Endodermal cell (in vitro differentiated cells): ENCODE results near the gene SERPINA9. TPM values are rescaled to one million over a fixed set of nuclear protein-coding genes. Genes with fewer than 3 reads are reported as not detected.

ENCODE experiments used
- DNase-seq: peaks from one replicate; pipeline ENCODE4 v3.0.0-alpha.2; 2017
- H3K27ac ChIP-seq: 2 replicates; pipeline ENCODE4 v1.5.1; 2013; ENCODE audit warnings: mild to moderate bottlenecking, low read depth, low read length, moderate library complexity
- H3K27me3 ChIP-seq: 2 replicates; pipeline ENCODE4 v1.6.1; 2013; ENCODE audit warnings: mild to moderate bottlenecking, low read length, moderate library complexity; ENCODE audit not compliant: insufficient read depth, control insufficient read depth, poor library complexity, severe bottlenecking
- H3K36me3 ChIP-seq: 2 replicates; pipeline ENCODE4 v1.7.0; 2013; ENCODE audit warnings: mild to moderate bottlenecking, low read length, moderate library complexity; ENCODE audit not compliant: control insufficient read depth, insufficient read depth
- H3K4me1 ChIP-seq: one replicate; pipeline ENCODE4 v1.7.0; 2013; ENCODE audit warnings: low read length; ENCODE audit not compliant: control insufficient read depth, insufficient read depth
- H3K4me3 ChIP-seq: 2 replicates; pipeline ENCODE4 v1.5.1; 2013; ENCODE audit warnings: mild to moderate bottlenecking, low read length, moderate library complexity
- H3K9ac ChIP-seq: 2 replicates; pipeline ENCODE4 v1.6.1; 2013; ENCODE audit warnings: mild to moderate bottlenecking, low read length, moderate library complexity; ENCODE audit not compliant: poor library complexity, severe bottlenecking; ENCODE audit errors: extremely low read depth
- H3K9me3 ChIP-seq: 2 replicates; pipeline ENCODE4 v1.6.1; 2013; ENCODE audit warnings: mild to moderate bottlenecking, low read length, moderate library complexity; ENCODE audit not compliant: control insufficient read depth
- H3K27ac Mint-ChIP-seq: 2 replicates; pipeline ENCODE4 v1.8.0; 2020; ENCODE audit warnings: mixed read lengths
- H3K27me3 Mint-ChIP-seq: 2 replicates; pipeline ENCODE4 v1.8.0; 2021; ENCODE audit warnings: mild to moderate bottlenecking, mixed read lengths; ENCODE audit not compliant: insufficient read depth
- H3K36me3 Mint-ChIP-seq: 2 replicates; pipeline ENCODE4 v1.8.0; 2020; ENCODE audit warnings: low read depth, mixed read lengths
- H3K4me1 Mint-ChIP-seq: 2 replicates; pipeline ENCODE4 v1.8.0; 2020; ENCODE audit warnings: mixed read lengths
- H3K4me3 Mint-ChIP-seq: 2 replicates; pipeline ENCODE4 v1.8.0; 2020; ENCODE audit warnings: mild to moderate bottlenecking, moderate library complexity, mixed read lengths
- H3K9me3 Mint-ChIP-seq: 2 replicates; pipeline ENCODE4 v1.8.0; 2020; ENCODE audit warnings: mild to moderate bottlenecking, mixed read lengths
- WGBS, 2 experiments: methylation state at CpG; one replicate each; pipeline versions ENCODE4 v1.1.5 to v1.1.7; 2013; ENCODE audit warnings: missing lambda C conversion rate in 2 of 2, mixed read lengths in 1 of 2; ENCODE audit not compliant: insufficient coverage in 1 of 2, insufficient read length in 1 of 2; 5-methylcytosine and 5-hydroxymethylcytosine counted together
- total RNA-seq, 2 donors: library from RNA; stranded (reverse); fragmentation: NEBNext Ultra II Directional in 1 of 2; extraction: Animal tissue kit (Norgen Biotek cat#: 25700) in 1 of 2; gene quantifications; 2 replicates in 1 of 2; 3 replicates in 1 of 2; pipeline ENCODE4 v1.2.1, GENCODE V29; 2021
- TF ChIP-seq, protein P1 (sequence below): fragments of 200-600 bp; sonication (generic); conservative IDR thresholded peaks from 2 replicates; pipeline ENCODE4 v1.5.0; 2021; ENCODE audit warnings: antibody characterized with exemption, mild to moderate bottlenecking

Gene SERPINA9
- total RNA-seq, 2 donors from 2014 or later, result not detected

DNA sequence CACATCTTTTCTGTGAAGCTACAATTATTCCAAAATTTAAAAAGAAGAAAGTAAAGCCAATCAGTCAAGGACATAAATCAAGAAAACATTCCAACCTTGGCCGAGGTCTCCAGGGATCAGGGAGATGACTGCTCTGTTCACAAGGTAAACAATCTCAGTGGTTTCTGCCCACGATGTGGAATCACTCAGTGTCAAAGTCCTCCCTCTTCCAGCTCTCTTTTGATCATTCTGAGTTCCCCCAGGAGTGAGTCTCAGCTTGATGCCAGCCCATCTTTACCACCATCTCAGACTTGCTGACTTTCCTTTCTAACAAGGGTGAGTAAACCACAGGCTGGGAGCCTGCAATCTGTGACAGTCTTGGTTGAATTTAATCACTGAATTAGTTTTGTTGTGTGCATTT is 4.8 kb upstream of the SERPINA9 start:
- no peaks in the 10 kb centered on the region for H3K36me3 Mint-ChIP-seq
- Histone ChIP-seq H3K27ac (no peak overlapping the region), H3K9ac (no peak overlapping the region), H3K27me3 (no peaks in the 10 kb centered on the region), H3K4me3 (no peak overlapping the region), H3K36me3 (no peaks in the 10 kb centered on the region), H3K9me3 (peaks cover 17% of the 10 kb centered on the region), H3K4me1 (no peaks in the 10 kb centered on the region)
- WGBS, 2 experiments, result 66 to 71% methylated on average over 2 of the region's 2 CpGs
- peaks cover 5% of the 10 kb centered on the region for H3K27me3 Mint-ChIP-seq
- TF ChIP-seq, protein P1, sequence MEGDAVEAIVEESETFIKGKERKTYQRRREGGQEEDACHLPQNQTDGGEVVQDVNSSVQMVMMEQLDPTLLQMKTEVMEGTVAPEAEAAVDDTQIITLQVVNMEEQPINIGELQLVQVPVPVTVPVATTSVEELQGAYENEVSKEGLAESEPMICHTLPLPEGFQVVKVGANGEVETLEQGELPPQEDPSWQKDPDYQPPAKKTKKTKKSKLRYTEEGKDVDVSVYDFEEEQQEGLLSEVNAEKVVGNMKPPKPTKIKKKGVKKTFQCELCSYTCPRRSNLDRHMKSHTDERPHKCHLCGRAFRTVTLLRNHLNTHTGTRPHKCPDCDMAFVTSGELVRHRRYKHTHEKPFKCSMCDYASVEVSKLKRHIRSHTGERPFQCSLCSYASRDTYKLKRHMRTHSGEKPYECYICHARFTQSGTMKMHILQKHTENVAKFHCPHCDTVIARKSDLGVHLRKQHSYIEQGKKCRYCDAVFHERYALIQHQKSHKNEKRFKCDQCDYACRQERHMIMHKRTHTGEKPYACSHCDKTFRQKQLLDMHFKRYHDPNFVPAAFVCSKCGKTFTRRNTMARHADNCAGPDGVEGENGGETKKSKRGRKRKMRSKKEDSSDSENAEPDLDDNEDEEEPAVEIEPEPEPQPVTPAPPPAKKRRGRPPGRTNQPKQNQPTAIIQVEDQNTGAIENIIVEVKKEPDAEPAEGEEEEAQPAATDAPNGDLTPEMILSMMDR, result no peak
- no peaks in the 10 kb centered on the region for H3K4me1 Mint-ChIP-seq
- no peak for DNase-seq
- no peak overlapping the region for H3K4me3 Mint-ChIP-seq
- no peak overlapping the region for H3K27ac Mint-ChIP-seq
- peaks cover 20% of the 10 kb centered on the region for H3K9me3 Mint-ChIP-seq

DNA sequence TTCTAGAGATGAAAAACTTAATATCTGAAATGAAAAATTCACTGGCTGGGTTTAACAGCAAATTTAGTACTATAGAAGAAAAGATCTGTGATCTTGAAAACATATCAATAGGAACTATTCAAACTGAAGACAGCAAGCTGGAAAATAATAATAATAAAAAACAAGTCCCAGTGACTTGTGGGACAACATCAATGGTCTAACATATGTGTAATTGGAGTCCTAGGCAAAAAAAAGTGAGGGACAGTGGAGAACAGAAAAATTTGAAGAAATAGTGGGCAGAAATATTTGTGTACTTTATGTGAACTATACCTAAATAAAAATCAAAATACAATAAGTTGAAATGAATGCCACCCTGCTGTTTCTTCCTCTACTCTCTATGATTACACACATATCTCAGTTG is 2.4 kb upstream of the SERPINA9 start:
- peaks cover 20% of the 10 kb centered on the region for H3K9me3 Mint-ChIP-seq
- no peak overlapping the region for H3K4me3 Mint-ChIP-seq
- no peaks in the 10 kb centered on the region for H3K4me1 Mint-ChIP-seq
- no peaks in the 10 kb centered on the region for H3K27me3 ChIP-seq
- H3K27me3 Mint-ChIP-seq, result peaks cover 2% of the 10 kb centered on the region
- DNase-seq, result no peak
- H3K9me3 ChIP-seq, result peaks cover 17% of the 10 kb centered on the region
- no peaks in the 10 kb centered on the region for H3K36me3 ChIP-seq
- no peak overlapping the region for H3K9ac ChIP-seq
- TF ChIP-seq, protein P1, result no peak
- no peaks in the 10 kb centered on the region for H3K36me3 Mint-ChIP-seq
- no peak overlapping the region for H3K27ac Mint-ChIP-seq
- no peak overlapping the region for H3K4me3 ChIP-seq
- H3K27ac ChIP-seq, result no peak overlapping the region
- no peaks in the 10 kb centered on the region for H3K4me1 ChIP-seq

DNA sequence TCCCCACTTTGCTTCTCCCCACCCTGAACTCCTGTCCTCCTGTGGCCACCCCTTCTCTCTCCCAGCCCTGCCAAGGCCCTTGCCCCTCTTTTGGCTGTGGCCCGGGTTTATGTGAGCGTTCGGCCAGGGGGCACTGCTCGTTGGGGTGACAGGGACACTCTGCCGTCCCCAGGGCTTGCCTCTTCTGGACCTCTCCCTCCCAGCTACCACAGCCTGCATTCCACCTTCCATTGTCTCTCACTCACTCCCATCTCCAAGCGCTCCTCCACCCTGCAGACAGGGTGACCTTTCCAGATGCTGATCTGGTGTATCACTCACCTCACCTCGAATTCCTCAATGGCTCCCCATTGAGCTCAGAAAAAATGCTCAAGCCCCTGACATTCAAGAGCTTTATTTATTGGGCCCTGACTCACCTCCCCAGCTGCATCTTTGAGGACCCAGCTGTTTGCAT is 1.4 kb downstream of the SERPINA9 start:
- Histone ChIP-seq H3K36me3 (no peaks in the 10 kb centered on the region), H3K4me3 (no peak overlapping the region), H3K27me3 (no peaks in the 10 kb centered on the region), H3K9ac (no peak overlapping the region), H3K9me3 (peaks cover 13% of the 10 kb centered on the region), H3K4me1 (no peaks in the 10 kb centered on the region), H3K27ac (no peak overlapping the region)
- Mint-ChIP-seq H3K27me3 (peaks cover 2% of the 10 kb centered on the region), H3K4me1 (no peaks in the 10 kb centered on the region), H3K36me3 (no peaks in the 10 kb centered on the region), H3K9me3 (peaks cover 20% of the 10 kb centered on the region), H3K4me3 (no peak overlapping the region), H3K27ac (no peak overlapping the region)
- 63 to 83% methylated on average over 5 to 7 of the region's 7 CpGs for WGBS, 2 experiments
- TF ChIP-seq, protein P1, result no peak
- peak; percentile 75 for DNase-seq
